Measurements from ENCODE around the gene RHOBTB1.

DNA sequence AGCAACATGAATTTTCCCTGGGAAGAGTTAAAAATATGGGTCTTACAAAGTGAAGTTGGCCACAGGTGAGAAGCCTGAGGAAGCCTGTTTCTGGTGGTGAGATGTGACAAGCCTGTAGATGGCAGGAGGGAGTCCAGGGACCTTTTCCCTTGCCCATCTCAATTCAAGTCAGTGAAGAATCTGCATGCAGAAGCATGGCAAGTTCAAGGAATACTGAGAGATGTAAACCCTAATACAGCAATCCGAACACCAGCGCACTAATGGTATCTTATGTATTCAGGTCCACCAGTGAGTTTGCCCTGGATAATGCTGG is 73.6 kb downstream of the RHOBTB1 start:
- TF ChIP-seq, protein P1, sequence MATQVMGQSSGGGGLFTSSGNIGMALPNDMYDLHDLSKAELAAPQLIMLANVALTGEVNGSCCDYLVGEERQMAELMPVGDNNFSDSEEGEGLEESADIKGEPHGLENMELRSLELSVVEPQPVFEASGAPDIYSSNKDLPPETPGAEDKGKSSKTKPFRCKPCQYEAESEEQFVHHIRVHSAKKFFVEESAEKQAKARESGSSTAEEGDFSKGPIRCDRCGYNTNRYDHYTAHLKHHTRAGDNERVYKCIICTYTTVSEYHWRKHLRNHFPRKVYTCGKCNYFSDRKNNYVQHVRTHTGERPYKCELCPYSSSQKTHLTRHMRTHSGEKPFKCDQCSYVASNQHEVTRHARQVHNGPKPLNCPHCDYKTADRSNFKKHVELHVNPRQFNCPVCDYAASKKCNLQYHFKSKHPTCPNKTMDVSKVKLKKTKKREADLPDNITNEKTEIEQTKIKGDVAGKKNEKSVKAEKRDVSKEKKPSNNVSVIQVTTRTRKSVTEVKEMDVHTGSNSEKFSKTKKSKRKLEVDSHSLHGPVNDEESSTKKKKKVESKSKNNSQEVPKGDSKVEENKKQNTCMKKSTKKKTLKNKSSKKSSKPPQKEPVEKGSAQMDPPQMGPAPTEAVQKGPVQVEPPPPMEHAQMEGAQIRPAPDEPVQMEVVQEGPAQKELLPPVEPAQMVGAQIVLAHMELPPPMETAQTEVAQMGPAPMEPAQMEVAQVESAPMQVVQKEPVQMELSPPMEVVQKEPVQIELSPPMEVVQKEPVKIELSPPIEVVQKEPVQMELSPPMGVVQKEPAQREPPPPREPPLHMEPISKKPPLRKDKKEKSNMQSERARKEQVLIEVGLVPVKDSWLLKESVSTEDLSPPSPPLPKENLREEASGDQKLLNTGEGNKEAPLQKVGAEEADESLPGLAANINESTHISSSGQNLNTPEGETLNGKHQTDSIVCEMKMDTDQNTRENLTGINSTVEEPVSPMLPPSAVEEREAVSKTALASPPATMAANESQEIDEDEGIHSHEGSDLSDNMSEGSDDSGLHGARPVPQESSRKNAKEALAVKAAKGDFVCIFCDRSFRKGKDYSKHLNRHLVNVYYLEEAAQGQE (IDR thresholded peaks at IDR 0.05; ENCODE audit: low read depth): no peak
- no peak for TF ChIP-seq CREB1 (IDR thresholded peaks at IDR 0.05; ENCODE audit: low read depth)
- TF ChIP-seq, protein P2, sequence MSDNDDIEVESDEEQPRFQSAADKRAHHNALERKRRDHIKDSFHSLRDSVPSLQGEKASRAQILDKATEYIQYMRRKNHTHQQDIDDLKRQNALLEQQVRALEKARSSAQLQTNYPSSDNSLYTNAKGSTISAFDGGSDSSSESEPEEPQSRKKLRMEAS (IDR thresholded peaks at IDR 0.05): no peak

Data from Ishikawa (cell line).